ENCODE results near the gene GJD2. TPM values are rescaled to one million over a fixed set of nuclear protein-coding genes. Genes with fewer than 3 reads are reported as not detected.

Gene GJD2
- total and polyA plus RNA-seq, 4 donors: not detected

GRCh38 chr15:34783991-34784390 is 29.2 kb upstream of the GJD2 start:
- no peak for TF ChIP-seq ZBTB33 (IDR thresholded peaks at IDR 0.05)
- TF ChIP-seq HNF4A (conservative IDR thresholded peaks at IDR 0.05): no peak
- TF ChIP-seq ATF3 (IDR thresholded peaks at IDR 0.05): no peak
- TF ChIP-seq FOXA1 (IDR thresholded peaks at IDR 0.05): no peak
- TF ChIP-seq GABPA (IDR thresholded peaks at IDR 0.05 in 1 of 2, conservative IDR thresholded peaks at IDR 0.05 in 1 of 2): no peak
- no peak for TF ChIP-seq MAX (IDR thresholded peaks at IDR 0.05)
- no peak for TF ChIP-seq REST (IDR thresholded peaks at IDR 0.05)
- TF ChIP-seq CTCF (IDR thresholded peaks at IDR 0.05; ENCODE audit: low read depth, low read length, missing input control): no peak
- TF ChIP-seq YY1 (IDR thresholded peaks at IDR 0.05): no peak
- TF ChIP-seq EGR1 (IDR thresholded peaks at IDR 0.05; ENCODE audit: low read depth in 2 of 2): no peak
- TF ChIP-seq JUND (IDR thresholded peaks at IDR 0.05): no peak
- no peak for TF ChIP-seq SP1 (IDR thresholded peaks at IDR 0.05)
- TF ChIP-seq HNF4G (IDR thresholded peaks at IDR 0.05): no peak
- TF ChIP-seq FOXA2 (IDR thresholded peaks at IDR 0.05): no peak
- no peak for TF ChIP-seq RXRA (IDR thresholded peaks at IDR 0.05)
- no peak for TF ChIP-seq NR2F2 (IDR thresholded peaks at IDR 0.05)
- no peak for TF ChIP-seq RAD21 (IDR thresholded peaks at IDR 0.05)
- TF ChIP-seq TAF1 (conservative IDR thresholded peaks at IDR 0.05): no peak
- H3K36me3 ChIP-seq (ENCODE audit: control insufficient read depth in 4 of 4, insufficient read depth in 3 of 4, low read depth in 1 of 4, low read length in 3 of 4): no peaks in the 10 kb centered on the region
- no peak overlapping the region for H3K9ac ChIP-seq (ENCODE audit: low read depth in 1 of 2, low read length in 2 of 2)
- no peak for DNase-seq (ENCODE audit: low spot score)
- H3K27me3 ChIP-seq (ENCODE audit: control insufficient read depth in 4 of 4, insufficient read depth in 4 of 4, low read length in 3 of 4): peaks cover 0 to 5% (median 0%) of the 10 kb centered on the region in 4 donors
- H3K4me3 ChIP-seq (ENCODE audit: low read depth in 1 of 3, low read length in 3 of 3): no peak overlapping the region
- no peak overlapping the region for H3K27ac ChIP-seq (ENCODE audit: low read depth in 1 of 2, low read length in 2 of 2)
- H3K9me3 ChIP-seq (ENCODE audit: control insufficient read depth in 4 of 4, low read length in 3 of 4): no peaks in the 10 kb centered on the region
- no peaks in the 10 kb centered on the region for H3K4me1 ChIP-seq (ENCODE audit: control insufficient read depth in 4 of 4, insufficient read depth in 4 of 4, low read length in 3 of 4)
